Ectodermal cell (in vitro differentiated cells): Measurements from ENCODE around the gene DCDC1.

Source experiments
- H3K27ac ChIP-seq: 2 replicates; pipeline ENCODE4 v1.7.0; 2013; ENCODE audit warnings: mild to moderate bottlenecking, low read depth, low read length; ENCODE audit not compliant: insufficient read depth, poor library complexity, severe bottlenecking
- H3K27me3 ChIP-seq: 2 replicates; pipeline ENCODE4 v1.7.0; 2013; ENCODE audit warnings: mild to moderate bottlenecking, low read length; ENCODE audit not compliant: insufficient read depth, control insufficient read depth, poor library complexity, severe bottlenecking
- H3K36me3 ChIP-seq: one replicate; pipeline ENCODE4 v1.7.0; 2013; ENCODE audit warnings: low read length; ENCODE audit not compliant: control insufficient read depth, insufficient read depth
- H3K4me1 ChIP-seq: one replicate; pipeline ENCODE4 v1.7.0; 2013; ENCODE audit warnings: low read length; ENCODE audit not compliant: control insufficient read depth, insufficient read depth
- H3K4me3 ChIP-seq: 2 replicates; pipeline ENCODE4 v1.7.0; 2013; ENCODE audit warnings: low read depth, low read length, control low read depth; ENCODE audit not compliant: insufficient read depth
- H3K9me3 ChIP-seq: 2 replicates; pipeline ENCODE4 v1.7.0; 2013; ENCODE audit warnings: mild to moderate bottlenecking, low read length, moderate library complexity; ENCODE audit not compliant: control insufficient read depth
- WGBS, 2 experiments: methylation state at CpG; one replicate each; pipeline ENCODE4 v1.1.7; 2013; ENCODE audit warnings: missing lambda C conversion rate in 2 of 2; 5-methylcytosine and 5-hydroxymethylcytosine counted together

The DCDC1 gene

GRCh38 chr11:31109446-31109845 is 260.1 kb downstream of the DCDC1 start:
- Histone ChIP-seq H3K36me3 (no peaks in the 10 kb centered on the region), H3K27me3 (no peaks in the 10 kb centered on the region), H3K4me3 (no peak overlapping the region), H3K4me1 (peaks cover 37% of the 10 kb centered on the region), H3K27ac (no peak overlapping the region), H3K9me3 (no peaks in the 10 kb centered on the region)
- 68 to 69% methylated on average over 3 of the region's 3 CpGs for WGBS, 2 experiments

- no peak overlapping the region for H3K27ac ChIP-seq
- peaks cover 37% of the 10 kb centered on the region for H3K4me1 ChIP-seq
- WGBS, 2 experiments = 0 to 14% methylated on average over 1 to 2 of the region's 2 CpGs
- no peak overlapping the region for H3K4me3 ChIP-seq
- no peaks in the 10 kb centered on the region for H3K9me3 ChIP-seq
- H3K36me3 ChIP-seq = no peaks in the 10 kb centered on the region
- H3K27me3 ChIP-seq = no peaks in the 10 kb centered on the region
Observed at GRCh38 chr11:31107649-31108048, 261.9 kb downstream of the DCDC1 start.

- peaks cover 37% of the 10 kb centered on the region for H3K4me1 ChIP-seq
Observed at GRCh38 chr11:31106968-31107576, 262.5 kb downstream of the DCDC1 start.

GRCh38 chr11:31106326-31106725 is 263.2 kb downstream of the DCDC1 start:
- no peak overlapping the region for H3K4me3 ChIP-seq
- no peaks in the 10 kb centered on the region for H3K36me3 ChIP-seq
- H3K4me1 ChIP-seq = peaks cover 32% of the 10 kb centered on the region
- no peaks in the 10 kb centered on the region for H3K9me3 ChIP-seq
- 16 to 41% methylated on average over 3 of the region's 3 CpGs for WGBS, 2 experiments
- no peak overlapping the region for H3K27ac ChIP-seq
- H3K27me3 ChIP-seq = no peaks in the 10 kb centered on the region

More at GRCh38 chr11:31106968-31107576, 262.5 kb downstream of the DCDC1 start:
- H3K27ac ChIP-seq = no peak overlapping the region
- no peaks in the 10 kb centered on the region for H3K9me3 ChIP-seq
- H3K27me3 ChIP-seq = no peaks in the 10 kb centered on the region
- 14 to 20% methylated on average over 5 of the region's 5 CpGs for WGBS, 2 experiments
- H3K36me3 ChIP-seq = no peaks in the 10 kb centered on the region
- H3K4me3 ChIP-seq = no peak overlapping the region

- Histone ChIP-seq H3K4me1 (peaks cover 19% of the 10 kb centered on the region), H3K27me3 (no peaks in the 10 kb centered on the region), H3K9me3 (no peaks in the 10 kb centered on the region), H3K4me3 (no peak overlapping the region), H3K36me3 (no peaks in the 10 kb centered on the region), H3K27ac (no peak overlapping the region)
- 93 to 100% methylated on average over 5 of the region's 5 CpGs for WGBS, 2 experiments
Observed at GRCh38 chr11:31102875-31103274, 266.7 kb downstream of the DCDC1 start.

GRCh38 chr11:31102316-31102715 is 267.2 kb downstream of the DCDC1 start:
- Histone ChIP-seq H3K27me3 (no peaks in the 10 kb centered on the region), H3K27ac (no peak overlapping the region), H3K9me3 (no peaks in the 10 kb centered on the region), H3K4me1 (peaks cover 13% of the 10 kb centered on the region), H3K4me3 (no peak overlapping the region), H3K36me3 (no peaks in the 10 kb centered on the region)

- no peak overlapping the region for H3K27ac ChIP-seq
- no peaks in the 10 kb centered on the region for H3K27me3 ChIP-seq
- H3K4me1 ChIP-seq = no peaks in the 10 kb centered on the region
- H3K4me3 ChIP-seq = no peak overlapping the region
- 93 to 100% methylated on average over 1 to 2 of the region's 2 CpGs for WGBS, 2 experiments
- no peaks in the 10 kb centered on the region for H3K9me3 ChIP-seq
- no peaks in the 10 kb centered on the region for H3K36me3 ChIP-seq
Observed at GRCh38 chr11:31096191-31096805, 273.2 kb downstream of the DCDC1 start.

GRCh38 chr11:31092638-31093037 is 276.9 kb downstream of the DCDC1 start:
- Histone ChIP-seq H3K9me3 (peaks cover 5% of the 10 kb centered on the region), H3K27me3 (no peaks in the 10 kb centered on the region), H3K4me3 (no peak overlapping the region), H3K36me3 (no peaks in the 10 kb centered on the region), H3K27ac (no peak overlapping the region), H3K4me1 (no peaks in the 10 kb centered on the region)

- Histone ChIP-seq H3K27ac (no peak overlapping the region), H3K9me3 (peaks cover 5% of the 10 kb centered on the region), H3K36me3 (no peaks in the 10 kb centered on the region), H3K4me1 (no peaks in the 10 kb centered on the region), H3K27me3 (no peaks in the 10 kb centered on the region), H3K4me3 (no peak overlapping the region)
- 93 to 97% methylated on average over 2 of the region's 2 CpGs for WGBS, 2 experiments
Observed at GRCh38 chr11:31089117-31089516, 280.4 kb downstream of the DCDC1 start.

- Histone ChIP-seq H3K36me3 (no peaks in the 10 kb centered on the region), H3K27ac (no peak overlapping the region), H3K9me3 (no peaks in the 10 kb centered on the region), H3K4me1 (no peaks in the 10 kb centered on the region), H3K4me3 (no peak overlapping the region), H3K27me3 (no peaks in the 10 kb centered on the region)
- WGBS, 2 experiments = 79 to 87% methylated on average over 1 of the region's 1 CpG
Observed at GRCh38 chr11:31069447-31070205, 299.9 kb downstream of the DCDC1 start.
